Liver (tissue), 9 donors: ENCODE measurements around the gene MAGEF1. TPM values are rescaled to one million over a fixed set of nuclear protein-coding genes. Genes with fewer than 3 reads are reported as not detected.

ENCODE experiments used
- DNase-seq: peaks from one replicate; pipeline ENCODE4 v3.0.0-alpha.2; 2017; ENCODE audit warnings: low spot score
- H3K27ac ChIP-seq, 2 donors: one replicate each; pipeline ENCODE4 v1.7.0; 2013; ENCODE audit warnings: inconsistent platforms in 2 of 2, low read length in 2 of 2, control low read depth in 1 of 2, low read depth in 1 of 2, mild to moderate bottlenecking in 1 of 2
- H3K27me3 ChIP-seq, 4 donors: one replicate each; pipeline versions ENCODE4 v1.6.1 to v1.7.0; 2013; ENCODE audit warnings: low read length in 3 of 4, inconsistent platforms in 1 of 4, mild to moderate bottlenecking in 1 of 4, moderate library complexity in 1 of 4; ENCODE audit not compliant: control insufficient read depth in 4 of 4, insufficient read depth in 4 of 4
- H3K36me3 ChIP-seq, 4 donors: one replicate each; pipeline versions ENCODE4 v1.6.1 to v1.7.0; 2013; ENCODE audit warnings: low read length in 3 of 4, mild to moderate bottlenecking in 3 of 4, low read depth in 1 of 4, moderate library complexity in 1 of 4; ENCODE audit not compliant: control insufficient read depth in 4 of 4, insufficient read depth in 3 of 4
- H3K4me1 ChIP-seq, 4 donors: one replicate each; pipeline versions ENCODE4 v1.6.1 to v1.7.0; 2013; ENCODE audit warnings: low read length in 3 of 4, mild to moderate bottlenecking in 3 of 4, moderate library complexity in 1 of 4; ENCODE audit not compliant: control insufficient read depth in 4 of 4, insufficient read depth in 4 of 4
- H3K4me3 ChIP-seq, 3 donors: one replicate each; pipeline versions ENCODE4 v1.6.1 to v1.7.0; 2013; ENCODE audit warnings: low read length in 3 of 3, control low read depth in 1 of 3, low read depth in 1 of 3, mild to moderate bottlenecking in 1 of 3
- H3K9ac ChIP-seq, 2 donors: one replicate each; pipeline ENCODE4 v1.7.0; 2013; ENCODE audit warnings: low read length in 2 of 2, mild to moderate bottlenecking in 2 of 2, moderate library complexity in 2 of 2, control low read depth in 1 of 2, low read depth in 1 of 2
- H3K9me3 ChIP-seq, 4 donors: one replicate each; pipeline versions ENCODE4 v1.6.1 to v1.7.0; 2013; ENCODE audit warnings: low read length in 3 of 4; ENCODE audit not compliant: control insufficient read depth in 4 of 4
- FOXA1 ChIP-seq: IDR thresholded peaks from 2 replicates; pipeline ENCODE4 v1.6.1; 2016; ENCODE audit warnings: antibody characterized with exemption
- GABPA ChIP-seq, 2 donors: IDR thresholded peaks in 1 of 2; conservative IDR thresholded peaks in 1 of 2; 2 replicates each; pipeline ENCODE4 v1.6.1; 2016; ENCODE audit warnings: antibody characterized with exemption in 2 of 2, mild to moderate bottlenecking in 1 of 2, moderate library complexity in 1 of 2
- JUND ChIP-seq, 2 donors: IDR thresholded peaks; 2 replicates each; pipeline ENCODE4 v1.6.1; 2016; ENCODE audit warnings: antibody characterized with exemption in 2 of 2
- NR2F2 ChIP-seq: IDR thresholded peaks from 2 replicates; pipeline ENCODE4 v1.6.1; 2016; ENCODE audit warnings: antibody characterized with exemption
- RXRA ChIP-seq, 2 donors: IDR thresholded peaks; 2 replicates each; pipeline ENCODE4 v1.6.1; 2017 to 2018; ENCODE audit warnings: antibody characterized with exemption in 2 of 2, mild to moderate bottlenecking in 1 of 2
- YY1 ChIP-seq: IDR thresholded peaks from 2 replicates; pipeline ENCODE4 v1.6.1; 2016; ENCODE audit warnings: antibody characterized with exemption, mild to moderate bottlenecking
- WGBS: extraction: QIAGEN DNeasy Blood & Tissue Kit; methylation state at CpG from one replicate; pipeline ENCODE4 v1.1.7; 2013; 5-methylcytosine and 5-hydroxymethylcytosine counted together
- polyA plus RNA-seq, 2 donors: library from polyadenylated mRNA; stranded (reverse) in 1 of 2; unstranded in 1 of 2; fragments of 200-250 nt in 1 of 2; fragments of >200 nt in 1 of 2; fragmentation: Nextera tagmentation in 1 of 2; extraction: Ambion mirVana in 1 of 2; gene quantifications; one replicate each; pipeline versions ENCODE4 v1.2.1 to v1.2.3, GENCODE V29; 2013 to 2015
- total RNA-seq, 2 donors: library from RNA; depleted of rRNA; stranded (reverse); fragments of >200 nt; gene quantifications; one replicate each; pipeline ENCODE4 v1.2.3, GENCODE V29; 2014
- TF ChIP-seq, protein P1 (sequence below): fragments of 150-350 bp; IDR thresholded peaks from 2 replicates; pipeline ENCODE4 v1.5.1; 2017; ENCODE audit warnings: improper control_type of control experiment, low read depth, low read length; ENCODE audit not compliant: missing input control
- TF ChIP-seq, protein P2 (sequence below): IDR thresholded peaks from 2 replicates; pipeline ENCODE4 v1.6.1; 2016; ENCODE audit warnings: antibody characterized with exemption, mild to moderate bottlenecking
- TF ChIP-seq, protein P3 (sequence below): IDR thresholded peaks from 2 replicates; pipeline ENCODE4 v1.6.1; 2016; ENCODE audit warnings: antibody characterized with exemption
- donor health status: healthy.
- donor health status: healthy.
- donor health status: healthy.
- donor health status: healthy.
- donor health status: healthy.

Gene MAGEF1
- total and polyA plus RNA-seq, 4 donors: 12.9 to 15.5 (median 14.3) TPM

DNA sequence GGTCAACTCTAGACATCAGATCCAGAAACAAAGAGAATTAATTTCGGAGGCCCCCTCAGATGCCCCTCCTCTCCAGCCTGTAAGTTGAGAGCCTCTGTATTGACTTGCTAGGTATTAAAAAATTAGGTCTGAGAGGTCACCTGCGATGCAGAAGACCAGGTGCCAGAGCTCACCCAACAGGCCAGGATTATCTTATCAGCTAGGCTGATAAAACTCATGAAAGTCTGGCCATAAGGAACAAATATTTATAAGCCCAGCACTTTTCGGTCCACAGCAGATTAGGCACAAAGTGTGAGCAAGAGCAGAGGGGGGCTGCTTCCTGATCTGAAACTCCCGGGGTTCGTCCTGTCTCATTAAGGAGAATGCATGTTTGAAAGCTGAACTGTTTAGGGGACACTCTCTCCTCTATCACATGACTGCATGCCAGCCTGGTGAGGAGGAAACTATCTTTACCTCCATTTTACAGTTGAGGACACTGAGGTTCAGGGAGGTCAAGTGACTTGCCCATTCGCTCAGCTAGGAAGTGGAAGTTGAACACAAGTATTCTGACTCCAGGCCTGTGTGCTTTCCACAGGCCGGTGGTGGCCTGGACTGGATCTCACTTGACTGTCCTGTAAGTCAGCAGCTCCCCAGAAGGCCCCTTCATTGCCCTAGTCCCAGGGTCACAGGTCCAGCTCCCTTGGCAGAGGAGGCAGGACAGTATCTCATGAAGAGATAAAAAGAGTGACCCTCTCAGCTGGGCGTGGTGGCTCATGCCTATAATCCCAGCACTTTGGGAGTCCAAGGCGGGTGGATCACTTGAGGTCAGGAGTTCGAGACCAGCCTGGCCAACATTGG, 39.6 kb upstream of the MAGEF1 start:
- Histone ChIP-seq H3K9me3 (no peaks in the 10 kb centered on the region), H3K9ac (no peak overlapping the region), H3K4me1 (no peaks in the 10 kb centered on the region), H3K27ac (no peak overlapping the region), H3K27me3 (no peaks in the 10 kb centered on the region), H3K4me3 (no peak overlapping the region), H3K36me3 (no peaks in the 10 kb centered on the region)
- whole genome bisulfite sequencing: 81% methylated on average over 10 of the region's 10 CpGs
- TF ChIP-seq RXRA (IDR thresholded peaks at IDR 0.05) (no peak), YY1 (no peak), NR2F2 (no peak)
- TF ChIP-seq, protein P1, sequence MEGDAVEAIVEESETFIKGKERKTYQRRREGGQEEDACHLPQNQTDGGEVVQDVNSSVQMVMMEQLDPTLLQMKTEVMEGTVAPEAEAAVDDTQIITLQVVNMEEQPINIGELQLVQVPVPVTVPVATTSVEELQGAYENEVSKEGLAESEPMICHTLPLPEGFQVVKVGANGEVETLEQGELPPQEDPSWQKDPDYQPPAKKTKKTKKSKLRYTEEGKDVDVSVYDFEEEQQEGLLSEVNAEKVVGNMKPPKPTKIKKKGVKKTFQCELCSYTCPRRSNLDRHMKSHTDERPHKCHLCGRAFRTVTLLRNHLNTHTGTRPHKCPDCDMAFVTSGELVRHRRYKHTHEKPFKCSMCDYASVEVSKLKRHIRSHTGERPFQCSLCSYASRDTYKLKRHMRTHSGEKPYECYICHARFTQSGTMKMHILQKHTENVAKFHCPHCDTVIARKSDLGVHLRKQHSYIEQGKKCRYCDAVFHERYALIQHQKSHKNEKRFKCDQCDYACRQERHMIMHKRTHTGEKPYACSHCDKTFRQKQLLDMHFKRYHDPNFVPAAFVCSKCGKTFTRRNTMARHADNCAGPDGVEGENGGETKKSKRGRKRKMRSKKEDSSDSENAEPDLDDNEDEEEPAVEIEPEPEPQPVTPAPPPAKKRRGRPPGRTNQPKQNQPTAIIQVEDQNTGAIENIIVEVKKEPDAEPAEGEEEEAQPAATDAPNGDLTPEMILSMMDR: no peak
- no peak for DNase-seq

DNA sequence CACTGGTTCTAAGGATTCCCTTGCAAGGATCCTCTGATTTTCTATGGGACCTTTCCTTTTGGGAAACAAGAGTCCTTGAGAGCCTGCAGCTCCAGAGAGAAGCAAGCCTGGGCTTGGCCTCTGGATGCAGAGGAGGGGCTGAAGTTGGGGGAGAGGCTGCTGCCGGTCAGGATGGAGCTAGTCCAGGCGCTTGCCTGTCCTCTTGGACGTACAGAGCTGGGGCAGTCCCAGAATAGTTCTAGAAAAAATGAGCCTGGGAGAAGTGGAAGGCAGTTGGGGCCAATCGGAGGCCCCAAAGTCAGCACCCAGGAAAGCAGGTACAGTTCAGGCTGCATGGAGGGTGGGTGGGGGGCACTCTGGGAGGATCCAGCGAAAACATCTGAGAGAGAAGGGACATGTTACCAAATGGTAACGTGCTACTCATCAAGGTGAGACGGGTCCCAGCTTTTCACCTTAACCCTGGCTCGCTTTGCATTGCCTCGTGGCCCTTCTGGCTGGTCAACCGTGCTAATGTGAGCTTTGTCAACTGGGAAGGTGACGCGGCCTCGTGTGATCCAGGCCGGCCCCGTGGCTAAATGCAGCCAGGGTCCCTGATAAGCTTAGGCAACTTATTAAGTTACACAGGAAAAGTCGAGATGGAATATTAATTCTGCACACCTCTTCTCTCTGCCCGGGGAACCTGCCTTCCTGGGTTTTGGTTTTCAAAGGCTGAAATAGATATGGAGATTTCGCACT, 38.7 kb upstream of the MAGEF1 start:
- no peaks in the 10 kb centered on the region for H3K27me3 ChIP-seq
- H3K9ac ChIP-seq: no peak overlapping the region
- no peak for DNase-seq
- H3K4me1 ChIP-seq: no peaks in the 10 kb centered on the region
- no peaks in the 10 kb centered on the region for H3K9me3 ChIP-seq
- no peak overlapping the region for H3K4me3 ChIP-seq
- WGBS: 64% methylated on average over 18 of the region's 18 CpGs
- H3K36me3 ChIP-seq: no peaks in the 10 kb centered on the region
- TF ChIP-seq FOXA1 (no peak), RXRA (IDR thresholded peaks at IDR 0.05) (no peak), GABPA (IDR thresholded peaks at IDR 0.05 in 1 of 2, conservative IDR thresholded peaks at IDR 0.05 in 1 of 2) (no peak), JUND (IDR thresholded peaks at IDR 0.05) (no peak), NR2F2 (no peak)
- TF ChIP-seq, protein P2, sequence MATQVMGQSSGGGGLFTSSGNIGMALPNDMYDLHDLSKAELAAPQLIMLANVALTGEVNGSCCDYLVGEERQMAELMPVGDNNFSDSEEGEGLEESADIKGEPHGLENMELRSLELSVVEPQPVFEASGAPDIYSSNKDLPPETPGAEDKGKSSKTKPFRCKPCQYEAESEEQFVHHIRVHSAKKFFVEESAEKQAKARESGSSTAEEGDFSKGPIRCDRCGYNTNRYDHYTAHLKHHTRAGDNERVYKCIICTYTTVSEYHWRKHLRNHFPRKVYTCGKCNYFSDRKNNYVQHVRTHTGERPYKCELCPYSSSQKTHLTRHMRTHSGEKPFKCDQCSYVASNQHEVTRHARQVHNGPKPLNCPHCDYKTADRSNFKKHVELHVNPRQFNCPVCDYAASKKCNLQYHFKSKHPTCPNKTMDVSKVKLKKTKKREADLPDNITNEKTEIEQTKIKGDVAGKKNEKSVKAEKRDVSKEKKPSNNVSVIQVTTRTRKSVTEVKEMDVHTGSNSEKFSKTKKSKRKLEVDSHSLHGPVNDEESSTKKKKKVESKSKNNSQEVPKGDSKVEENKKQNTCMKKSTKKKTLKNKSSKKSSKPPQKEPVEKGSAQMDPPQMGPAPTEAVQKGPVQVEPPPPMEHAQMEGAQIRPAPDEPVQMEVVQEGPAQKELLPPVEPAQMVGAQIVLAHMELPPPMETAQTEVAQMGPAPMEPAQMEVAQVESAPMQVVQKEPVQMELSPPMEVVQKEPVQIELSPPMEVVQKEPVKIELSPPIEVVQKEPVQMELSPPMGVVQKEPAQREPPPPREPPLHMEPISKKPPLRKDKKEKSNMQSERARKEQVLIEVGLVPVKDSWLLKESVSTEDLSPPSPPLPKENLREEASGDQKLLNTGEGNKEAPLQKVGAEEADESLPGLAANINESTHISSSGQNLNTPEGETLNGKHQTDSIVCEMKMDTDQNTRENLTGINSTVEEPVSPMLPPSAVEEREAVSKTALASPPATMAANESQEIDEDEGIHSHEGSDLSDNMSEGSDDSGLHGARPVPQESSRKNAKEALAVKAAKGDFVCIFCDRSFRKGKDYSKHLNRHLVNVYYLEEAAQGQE: no peak
- TF ChIP-seq, protein P3, sequence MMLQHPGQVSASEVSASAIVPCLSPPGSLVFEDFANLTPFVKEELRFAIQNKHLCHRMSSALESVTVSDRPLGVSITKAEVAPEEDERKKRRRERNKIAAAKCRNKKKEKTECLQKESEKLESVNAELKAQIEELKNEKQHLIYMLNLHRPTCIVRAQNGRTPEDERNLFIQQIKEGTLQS: no peak
- TF ChIP-seq, protein P1: no peak
- no peak overlapping the region for H3K27ac ChIP-seq
